H9 (cell line): Measurements from ENCODE around the gene DSTYK. TPM values are rescaled to one million over a fixed set of nuclear protein-coding genes. Genes with fewer than 3 reads are reported as not detected.

ENCODE experiments used
- DNase-seq: peaks from one replicate; pipeline ENCODE4 v3.0.0-alpha.2; 2017
- H2AFZ ChIP-seq: one replicate; pipeline ENCODE4 v1.6.1; 2013; ENCODE audit warnings: mild to moderate bottlenecking, low read length, control low read depth, moderate library complexity
- H2AK5ac ChIP-seq: 2 replicates; pipeline ENCODE4 v1.6.1; 2013; ENCODE audit warnings: low read length, control low read depth, mixed read lengths; ENCODE audit not compliant: insufficient read length
- H2BK120ac ChIP-seq: one replicate; pipeline ENCODE4 v1.6.1; 2013; ENCODE audit warnings: low read depth, mild to moderate bottlenecking, low read length, control low read depth, inconsistent platforms; ENCODE audit not compliant: poor library complexity, severe bottlenecking
- H2BK12ac ChIP-seq: 2 replicates; pipeline ENCODE4 v1.6.1; 2013; ENCODE audit warnings: low read length, control low read depth, mixed read lengths, low read depth; ENCODE audit not compliant: insufficient read length
- H2BK15ac ChIP-seq: 2 replicates; pipeline ENCODE4 v1.6.1; 2013; ENCODE audit warnings: low read depth, low read length, control low read depth
- H2BK20ac ChIP-seq: one replicate; pipeline ENCODE4 v1.6.1; 2013; ENCODE audit warnings: low read depth, mild to moderate bottlenecking, low read length, control low read depth, inconsistent platforms; ENCODE audit not compliant: poor library complexity, severe bottlenecking
- H2BK5ac ChIP-seq: 2 replicates; pipeline ENCODE4 v1.6.1; 2013; ENCODE audit warnings: low read length, control low read depth, mixed read lengths; ENCODE audit not compliant: insufficient read length
- H3K14ac ChIP-seq: 2 replicates; pipeline ENCODE4 v1.6.1; 2013; ENCODE audit warnings: low read length, control low read depth; ENCODE audit not compliant: insufficient read depth
- H3K18ac ChIP-seq: 2 replicates; pipeline ENCODE4 v1.6.1; 2013; ENCODE audit warnings: low read depth, mild to moderate bottlenecking, mixed read lengths, low read length, control low read depth; ENCODE audit not compliant: insufficient read length
- H3K23ac ChIP-seq: 2 replicates; pipeline ENCODE4 v1.6.1; 2013; ENCODE audit warnings: low read length, control low read depth, mixed read lengths, low read depth; ENCODE audit not compliant: insufficient read length
- H3K23me2 ChIP-seq: 2 replicates; pipeline ENCODE4 v1.6.1; 2013; ENCODE audit warnings: low read depth, mild to moderate bottlenecking, mixed read lengths, low read length, control low read depth; ENCODE audit not compliant: insufficient read length, poor library complexity, severe bottlenecking
- H3K27ac ChIP-seq: 2 replicates; pipeline ENCODE4 v1.5.1; 2013; ENCODE audit warnings: low read length, control low read depth, mixed read lengths, low read depth; ENCODE audit not compliant: insufficient read length
- H3K27me3 ChIP-seq: 2 replicates; pipeline ENCODE4 v1.6.1; 2013; ENCODE audit warnings: low read length, control low read depth, inconsistent platforms; ENCODE audit not compliant: insufficient read depth
- H3K4ac ChIP-seq: 2 replicates; pipeline ENCODE4 v1.6.1; 2013; ENCODE audit warnings: low read depth, mild to moderate bottlenecking, control low read depth, inconsistent platforms, low read length, moderate library complexity
- H3K4me1 ChIP-seq: 2 replicates; pipeline ENCODE4 v1.6.1; 2013; ENCODE audit warnings: low read length, control low read depth, inconsistent platforms; ENCODE audit not compliant: insufficient read depth
- H3K4me2 ChIP-seq: 2 replicates; pipeline ENCODE4 v1.6.1; 2013; ENCODE audit warnings: low read length, control low read depth, mixed read lengths; ENCODE audit not compliant: insufficient read length, insufficient read depth
- H3K56ac ChIP-seq: 2 replicates; pipeline ENCODE4 v1.6.1; 2013; ENCODE audit warnings: low read depth, mild to moderate bottlenecking, mixed read lengths, low read length, control low read depth; ENCODE audit not compliant: insufficient read length
- H3K79me1 ChIP-seq: 2 replicates; pipeline ENCODE4 v1.6.1; 2013; ENCODE audit warnings: low read depth, mild to moderate bottlenecking, moderate library complexity, low read length, control low read depth, inconsistent platforms; ENCODE audit not compliant: insufficient read depth, poor library complexity, severe bottlenecking
- H3K79me2 ChIP-seq: 2 replicates; pipeline ENCODE4 v1.6.1; 2013; ENCODE audit warnings: low read length, control low read depth, inconsistent platforms; ENCODE audit not compliant: insufficient read depth
- H3K9ac ChIP-seq: 2 replicates; pipeline ENCODE4 v1.6.1; 2013; ENCODE audit warnings: low read length, control low read depth, mixed read lengths; ENCODE audit not compliant: insufficient read length; ENCODE audit errors: extremely low read depth
- H3K9me3 ChIP-seq: one replicate; pipeline ENCODE4 v1.6.1; 2013; ENCODE audit warnings: low read depth, low read length, inconsistent platforms; ENCODE audit not compliant: control insufficient read depth
- H3T11ph ChIP-seq: one replicate; pipeline ENCODE4 v1.6.1; 2013; ENCODE audit warnings: mild to moderate bottlenecking, low read length, control low read depth, inconsistent platforms
- H4K20me1 ChIP-seq: one replicate; pipeline ENCODE4 v1.6.1; 2013; ENCODE audit not compliant: control insufficient read depth, insufficient read length, insufficient read depth
- H4K5ac ChIP-seq: 2 replicates; pipeline ENCODE4 v1.6.1; 2013; ENCODE audit warnings: low read depth, mild to moderate bottlenecking, mixed read lengths, low read length, control low read depth; ENCODE audit not compliant: insufficient read length
- H4K8ac ChIP-seq: replicated peaks from 2 replicates; pipeline ENCODE4 v1.6.1; 2013; ENCODE audit warnings: low read length, control low read depth, mixed read lengths, low read depth; ENCODE audit not compliant: insufficient read length
- H4K91ac ChIP-seq: 2 replicates; pipeline ENCODE4 v1.6.1; 2013; ENCODE audit warnings: low read depth, mild to moderate bottlenecking, moderate library complexity, mixed read lengths, low read length, control low read depth; ENCODE audit not compliant: insufficient read length
- H3K27ac Mint-ChIP-seq, 3 experiments: 2 replicates in 2 of 3; 3 replicates in 1 of 3; pipeline ENCODE4 v1.8.0; 2020 to 2021; ENCODE audit warnings: mixed read lengths in 3 of 3, mild to moderate bottlenecking in 1 of 3, moderate library complexity in 1 of 3
- H3K27me3 Mint-ChIP-seq: 2 replicates; pipeline ENCODE4 v1.8.0; 2021; ENCODE audit warnings: low read depth, mild to moderate bottlenecking, moderate library complexity, mixed read lengths
- H3K36me3 Mint-ChIP-seq, 3 experiments: 2 replicates in 2 of 3; 3 replicates in 1 of 3; pipeline ENCODE4 v1.8.0; 2020 to 2021; ENCODE audit warnings: low read depth in 3 of 3, mixed read lengths in 3 of 3; ENCODE audit not compliant: insufficient read depth in 1 of 3
- H3K4me1 Mint-ChIP-seq, 2 experiments: 2 replicates each; pipeline ENCODE4 v1.8.0; 2020; ENCODE audit warnings: mixed read lengths in 2 of 2
- H3K4me3 Mint-ChIP-seq, 2 experiments: 2 replicates in 1 of 2; 3 replicates in 1 of 2; pipeline ENCODE4 v1.8.0; 2020 to 2021; ENCODE audit warnings: mild to moderate bottlenecking in 2 of 2, mixed read lengths in 2 of 2, moderate library complexity in 1 of 2
- H3K9me3 Mint-ChIP-seq, 2 experiments: 2 replicates in 1 of 2; 3 replicates in 1 of 2; pipeline ENCODE4 v1.8.0; 2020; ENCODE audit warnings: mild to moderate bottlenecking in 2 of 2, mixed read lengths in 2 of 2, moderate library complexity in 1 of 2
- CTCF ChIP-seq: fragments of 200-600 bp; sonication (generic); conservative IDR thresholded peaks from 3 replicates; pipeline ENCODE4 v1.8.0; 2021; ENCODE audit warnings: antibody characterized with exemption, mild to moderate bottlenecking
- total RNA-seq: library from RNA; stranded (reverse); gene quantifications from 2 replicates; pipeline ENCODE4 v1.2.1, GENCODE V29; 2021

DSTYK gene
- total RNA-seq, 1 experiment from 2014 or later, result 8.5 TPM

GRCh38 chr1:205186191-205186590 is 25.3 kb downstream of the DSTYK start:
- H3K27me3 ChIP-seq, result no peaks in the 10 kb centered on the region
- H3K4me2 ChIP-seq, result no peak overlapping the region
- H3K27ac ChIP-seq, result no peak overlapping the region
- H3K23ac ChIP-seq, result no peak overlapping the region
- peaks cover 1% of the 10 kb centered on the region; the same call in 1 of the 2 replicates for H3K79me2 ChIP-seq
- peaks cover 4% of the 10 kb centered on the region for H3K79me1 ChIP-seq
- no peak overlapping the region for H3K9ac ChIP-seq
- no peak overlapping the region for H4K91ac ChIP-seq
- Mint-ChIP-seq H3K36me3 (peaks cover 2 to 8% (median 6%) of the 10 kb centered on the region in 3 experiments; a peak in 6 of 7 replicates), H3K27me3 (no peaks in the 10 kb centered on the region), H3K27ac (peak overlapping the region in 1 of 3 experiments; percentile 74; a peak in 1 of 7 replicates), H3K4me3 (no peak overlapping the region), H3K4me1 (peaks cover 39 to 48% of the 10 kb centered on the region in 2 experiments), H3K9me3 (no peaks in the 10 kb centered on the region)
- H3K14ac ChIP-seq, result no peak overlapping the region
- H2AFZ ChIP-seq, result no peak overlapping the region
- H4K5ac ChIP-seq, result no peak overlapping the region
- H3T11ph ChIP-seq, result no peak overlapping the region
- H2BK120ac ChIP-seq, result no peak overlapping the region
- no peak overlapping the region for H4K8ac ChIP-seq
- no peak for DNase-seq
- no peak overlapping the region for H3K4ac ChIP-seq
- no peak overlapping the region for H3K56ac ChIP-seq
- no peak overlapping the region for H2BK12ac ChIP-seq
- H3K9me3 ChIP-seq, result no peaks in the 10 kb centered on the region
- H2BK20ac ChIP-seq, result no peak overlapping the region
- H3K4me1 ChIP-seq, result peaks cover 15% of the 10 kb centered on the region; the same call in 1 of the 2 replicates
- H4K20me1 ChIP-seq, result no peaks in the 10 kb centered on the region
- no peak overlapping the region for H2AK5ac ChIP-seq
- H2BK15ac ChIP-seq, result no peak overlapping the region
- H2BK5ac ChIP-seq, result no peak overlapping the region
- H3K18ac ChIP-seq, result no peak overlapping the region
- no peaks in the 10 kb centered on the region for H3K23me2 ChIP-seq
- TF ChIP-seq CTCF, result no peak
